Colonic mucosa (tissue), 4 donors: Measurements from ENCODE around the gene CARD10. TPM values are rescaled to one million over a fixed set of nuclear protein-coding genes. Genes with fewer than 3 reads are reported as not detected.
A peak's percentile ranks its signal among the peaks of the same experiment; 100 is the strongest.

Source experiments
- DNase-seq: peaks from one replicate; pipeline ENCODE4 v3.0.0-alpha.2; 2020
- H3K27ac ChIP-seq: fragments of 200-600 bp; one replicate; pipeline ENCODE4 v1.8.0; 2021
- H3K27me3 ChIP-seq: fragments of 200-600 bp; one replicate; pipeline ENCODE4 v1.8.0; 2021
- H3K36me3 ChIP-seq: fragments of 200-600 bp; one replicate; pipeline ENCODE4 v1.8.0; 2021
- H3K4me1 ChIP-seq: fragments of 200-600 bp; one replicate; pipeline ENCODE4 v1.8.0; 2021; ENCODE audit warnings: mild to moderate bottlenecking
- H3K4me3 ChIP-seq: fragments of 200-600 bp; one replicate; pipeline ENCODE4 v1.8.0; 2021
- H3K9ac ChIP-seq, 2 donors: one replicate each; pipeline ENCODE4 v1.7.0; 2013; ENCODE audit warnings: control low read depth in 2 of 2, low read depth in 2 of 2, low read length in 2 of 2
- H3K9me3 ChIP-seq: fragments of 200-600 bp; one replicate; pipeline ENCODE4 v1.8.0; 2021
- CTCF ChIP-seq: fragments of 200-600 bp; IDR thresholded peaks from one replicate; pipeline ENCODE4 v1.8.0; 2022; ENCODE audit warnings: antibody characterized with exemption, mild to moderate bottlenecking
- intact Hi-C: fragments of 100-400 bp; cut with DNase I; formaldehyde crosslinking; loops from one replicate; pipeline ENCODE4 v1.14.1; 2022
- total RNA-seq, 2 donors: library from RNA; stranded (reverse); fragmentation: NEBNext Ultra II Directional in 1 of 2; extraction: Animal tissue kit (Norgen Biotek cat#: 25700) in 1 of 2; gene quantifications; one replicate each; pipeline ENCODE4 v1.2.1, GENCODE V29; 2021
- donor health status: healthy.
- donor health status: DM: no; HTN: no; CAD: no.
- donor health status: DM: no; HTN: no; CAD: no.

CARD10 gene
- total RNA-seq, 2 donors from 2014 or later = 59.3 to 60.5 TPM

- intact Hi-C loops = no loop called here
- H3K27me3 ChIP-seq = no peaks in the 10 kb centered on the region
- no peak overlapping the region for H3K4me3 ChIP-seq
- no peaks in the 10 kb centered on the region for H3K36me3 ChIP-seq
- H3K9ac ChIP-seq = no peak overlapping the region
- no peak for TF ChIP-seq CTCF
- DNase-seq = no peak
- H3K4me1 ChIP-seq = no peaks in the 10 kb centered on the region
- no peak overlapping the region for H3K27ac ChIP-seq
- H3K9me3 ChIP-seq = no peaks in the 10 kb centered on the region
Observed at GRCh38 chr22:37493979-37494378, 25.2 kb downstream of the CARD10 start.

- Histone ChIP-seq H3K27ac (no peak overlapping the region), H3K9me3 (no peaks in the 10 kb centered on the region), H3K4me3 (no peak overlapping the region), H3K36me3 (no peaks in the 10 kb centered on the region), H3K27me3 (no peaks in the 10 kb centered on the region), H3K4me1 (no peaks in the 10 kb centered on the region), H3K9ac (no peak overlapping the region)
- peak; percentile 12 for TF ChIP-seq CTCF
- intact Hi-C loops = no loop called here
- DNase-seq = peak; percentile 63
Observed at GRCh38 chr22:37492428-37493344, 26.5 kb downstream of the CARD10 start.

- no peak overlapping the region for H3K4me3 ChIP-seq
- H3K4me1 ChIP-seq = peaks cover 3% of the 10 kb centered on the region
- no peak overlapping the region for H3K27ac ChIP-seq
- no peaks in the 10 kb centered on the region for H3K36me3 ChIP-seq
- no peaks in the 10 kb centered on the region for H3K9me3 ChIP-seq
- H3K27me3 ChIP-seq = no peaks in the 10 kb centered on the region
- no peak for TF ChIP-seq CTCF
- peak; percentile 65 for DNase-seq
- intact Hi-C loops = no loop called here
- H3K9ac ChIP-seq = no peak overlapping the region
Observed at GRCh38 chr22:37491559-37492427, 27.4 kb downstream of the CARD10 start.

- Histone ChIP-seq H3K4me3 (no peak overlapping the region), H3K9me3 (no peaks in the 10 kb centered on the region), H3K36me3 (no peaks in the 10 kb centered on the region), H3K27ac (no peak overlapping the region), H3K27me3 (no peaks in the 10 kb centered on the region), H3K9ac (no peak overlapping the region), H3K4me1 (peaks cover 7% of the 10 kb centered on the region)
- TF ChIP-seq CTCF = no peak
- no peak for DNase-seq
- intact Hi-C loops = no loop called here
Observed at GRCh38 chr22:37491106-37491505, 28.1 kb downstream of the CARD10 start.

GRCh38 chr22:37489983-37490382 lies 29.2 kb downstream of the CARD10 start:
- intact Hi-C loops = no loop called here
- H3K9me3 ChIP-seq = no peaks in the 10 kb centered on the region
- no peaks in the 10 kb centered on the region for H3K36me3 ChIP-seq
- no peak for TF ChIP-seq CTCF
- H3K4me3 ChIP-seq = no peak overlapping the region
- no peak for DNase-seq
- no peak overlapping the region for H3K27ac ChIP-seq
- no peaks in the 10 kb centered on the region for H3K27me3 ChIP-seq
- no peak overlapping the region for H3K9ac ChIP-seq
- peaks cover 7% of the 10 kb centered on the region for H3K4me1 ChIP-seq
